Measurements from ENCODE around the gene HLA-DPA1.
"Not testable (repeated sequence)": the region's sequence is repeated elsewhere in the genome, so short reads cannot be mapped to it uniquely, and the experiment has no call there.

Gene HLA-DPA1

DNA sequence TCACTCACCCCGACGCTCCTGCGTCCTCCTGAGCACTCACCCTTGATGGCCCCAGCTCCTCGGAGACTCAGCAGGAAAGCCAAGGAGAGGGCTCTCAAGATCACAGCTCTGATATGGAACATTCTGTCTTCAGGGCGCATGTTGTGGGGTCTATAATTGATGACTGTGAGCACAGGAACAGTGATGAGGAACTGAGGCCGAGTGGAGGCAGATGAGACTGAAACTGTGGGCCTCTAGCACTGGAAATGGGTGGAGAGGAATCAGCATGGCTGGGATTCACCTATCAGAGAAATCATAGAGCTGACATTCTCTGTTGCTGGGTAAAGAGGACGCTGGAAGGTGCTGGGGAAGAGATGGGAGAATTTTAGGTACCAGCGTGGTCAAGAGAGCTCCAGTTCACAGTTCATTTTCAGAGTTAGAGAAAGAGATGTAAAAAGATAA, at the start of gene HLA-DPA1:
Gene HLA-DPA1 (minus strand): TSS at position 219 of the 441 bp plus-strand sequence.
- DNase-seq = no peak

DNA sequence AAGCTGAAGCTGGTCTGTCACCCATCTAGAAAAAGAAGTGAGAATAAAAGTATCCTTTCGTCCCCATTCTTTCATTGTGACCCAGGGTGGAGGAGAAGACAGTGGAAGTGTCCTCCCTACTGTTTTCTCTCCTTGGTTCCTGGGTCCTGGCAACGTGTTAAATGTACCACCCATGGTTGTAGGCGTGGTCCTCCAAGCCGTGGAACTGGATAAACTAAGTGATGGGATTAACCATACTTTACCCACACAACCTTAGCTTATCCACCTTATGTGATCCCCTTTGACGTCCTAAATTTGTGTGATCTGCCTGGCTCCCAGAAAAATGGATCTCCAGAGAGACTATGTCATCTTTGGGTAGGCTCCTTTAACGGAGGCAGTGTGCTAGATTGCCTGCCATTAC, 49.7 kb upstream of the HLA-DPA1 start:
- DNase-seq = no peak

- DNase-seq = no peak
These were observed 46.6 kb upstream of the HLA-DPA1 start for GRCh38 chr6:33120001-33120400.

DNA sequence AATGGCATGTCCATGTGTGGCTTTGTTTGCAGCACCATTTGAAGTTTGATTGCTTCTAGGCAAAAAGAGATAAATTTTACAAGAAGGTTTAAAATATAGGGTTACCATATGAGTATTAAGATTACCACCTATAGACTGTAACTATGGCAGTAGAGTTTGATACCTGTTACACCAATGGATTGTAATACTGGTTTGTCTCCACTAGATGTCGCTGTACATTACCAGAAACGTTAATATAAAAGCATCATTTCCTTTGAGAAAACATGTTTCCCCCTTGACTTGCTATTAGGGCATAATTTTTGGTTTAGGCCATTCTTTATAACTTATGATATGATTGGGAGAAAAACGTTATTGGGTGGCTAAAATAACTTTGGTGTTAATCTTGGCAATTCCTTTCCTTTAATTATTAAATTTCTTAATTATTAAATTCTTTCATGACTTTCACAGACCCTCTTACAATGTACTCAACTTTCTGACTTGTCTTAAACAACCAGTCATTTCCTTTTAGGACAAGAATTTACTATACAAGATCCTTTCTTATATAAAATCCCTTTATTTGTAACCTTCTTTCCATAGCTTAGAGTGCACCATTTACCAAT, 45.2 kb upstream of the HLA-DPA1 start:
- DNase-seq = peak; percentile 64

DNA sequence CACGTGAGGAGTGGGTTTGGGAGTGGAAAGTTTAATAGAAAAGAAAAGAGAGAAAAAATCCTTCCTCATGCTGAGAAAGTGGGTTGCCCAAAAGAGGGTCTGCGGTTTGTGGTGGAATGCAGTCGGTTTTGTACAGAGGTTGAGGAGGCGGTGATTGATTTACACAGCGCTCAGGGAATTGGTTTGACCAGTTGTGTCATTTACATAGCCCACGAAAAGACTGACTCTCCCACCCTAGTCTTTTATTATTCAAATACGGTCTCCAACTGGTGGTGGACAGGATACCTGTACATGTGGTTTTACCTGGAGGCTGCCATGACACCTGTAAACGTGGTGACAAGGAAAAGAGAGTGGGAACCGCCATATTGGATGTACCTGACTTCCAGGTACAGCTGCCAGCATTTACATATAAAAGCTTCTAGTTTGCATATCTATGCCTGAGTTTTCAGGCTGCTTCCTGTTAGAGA, 44.4 kb upstream of the HLA-DPA1 start:
- no peak for DNase-seq

- DNase-seq = no peak
These were observed 43.6 kb upstream of the HLA-DPA1 start for GRCh38 chr6:33116841-33117711.

DNA sequence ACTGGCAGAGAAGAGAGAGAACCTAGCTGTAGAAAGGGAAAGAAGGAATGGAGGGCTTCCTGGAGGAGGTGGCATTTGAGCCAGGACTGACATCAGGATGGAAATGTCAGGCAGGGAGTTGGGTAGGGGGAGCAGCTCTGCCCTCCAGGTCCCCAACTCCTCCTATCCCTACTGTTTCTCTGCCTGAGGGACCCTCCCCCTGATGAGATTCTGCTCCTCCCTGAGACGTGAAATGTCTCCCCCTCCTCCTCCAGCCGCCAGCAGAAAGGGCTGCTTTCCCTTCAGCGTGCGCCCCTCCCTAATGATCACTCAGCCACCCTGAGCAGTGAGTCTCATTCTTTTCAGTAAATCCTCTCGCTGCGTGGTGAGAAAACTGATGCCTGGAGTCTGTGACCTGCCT, 43.0 kb upstream of the HLA-DPA1 start:
- DNase-seq = no peak

- no peak for DNase-seq
These were observed 41.0 kb upstream of the HLA-DPA1 start for GRCh38 chr6:33114406-33114805.

DNA sequence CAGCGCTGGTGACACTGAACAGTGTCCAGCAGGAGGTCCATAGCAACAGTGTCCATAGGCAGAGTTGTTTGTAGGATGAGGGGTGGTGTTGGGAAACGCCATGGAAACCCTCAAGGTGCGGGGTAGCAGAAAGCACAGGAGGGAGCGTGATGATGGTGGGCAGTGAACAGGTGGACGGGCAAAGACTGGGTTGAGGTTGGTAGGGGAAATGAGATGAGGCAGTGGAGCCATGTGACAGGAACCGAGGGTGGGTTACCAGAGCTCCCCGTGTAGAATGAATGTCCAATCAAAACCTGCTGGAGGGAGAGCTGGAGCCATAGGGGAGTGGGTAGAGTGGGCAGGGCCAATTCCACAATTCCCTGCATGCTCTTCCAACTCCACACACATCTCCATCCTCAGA, 40.3 kb upstream of the HLA-DPA1 start:
- DNase-seq = no peak

DNA sequence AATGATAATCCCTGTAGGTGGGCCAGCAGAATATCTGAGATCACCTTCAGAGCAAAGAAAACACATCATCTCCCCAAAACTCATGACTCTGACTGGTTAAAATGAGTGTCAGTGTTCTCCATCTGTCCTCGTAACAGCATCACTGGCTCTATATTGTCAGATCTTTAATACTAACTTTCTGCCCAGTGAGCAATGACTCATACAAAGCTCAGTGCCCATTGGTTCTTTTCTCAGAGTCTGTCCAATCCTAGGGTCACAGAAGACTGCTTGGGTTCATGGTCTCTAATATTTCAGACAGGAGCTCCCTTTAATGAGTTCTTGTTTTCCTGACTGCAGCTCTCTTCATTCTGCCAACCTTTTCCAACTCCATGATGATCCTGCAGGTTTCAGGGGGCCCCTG, 38.7 kb upstream of the HLA-DPA1 start:
- DNase-seq = no peak

DNA sequence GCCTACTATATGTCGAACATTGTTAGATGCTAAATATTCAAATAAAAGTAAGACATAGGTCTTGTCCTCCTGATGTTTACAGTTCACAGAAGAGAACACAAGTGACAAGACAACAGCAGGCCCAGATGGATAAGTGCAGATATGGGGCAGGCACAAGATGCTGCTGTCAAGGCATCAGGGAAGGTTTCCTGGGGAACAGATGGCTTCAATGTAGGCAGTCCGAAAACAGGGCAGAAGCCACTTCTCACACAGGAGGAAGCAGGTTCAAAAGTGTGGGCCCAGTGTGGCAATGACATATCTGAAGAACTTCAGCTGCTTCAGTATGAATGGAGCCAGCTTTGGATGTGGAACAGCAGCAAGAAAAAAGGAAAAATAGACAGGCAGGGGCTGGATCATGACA, 34.9 kb upstream of the HLA-DPA1 start:
- no peak for DNase-seq

GRCh38 chr6:33107641-33108040, 34.2 kb upstream of the HLA-DPA1 start:
- DNase-seq = no peak

GRCh38 chr6:33105916-33106871, 32.7 kb upstream of the HLA-DPA1 start:
- DNase-seq = no peak

DNA sequence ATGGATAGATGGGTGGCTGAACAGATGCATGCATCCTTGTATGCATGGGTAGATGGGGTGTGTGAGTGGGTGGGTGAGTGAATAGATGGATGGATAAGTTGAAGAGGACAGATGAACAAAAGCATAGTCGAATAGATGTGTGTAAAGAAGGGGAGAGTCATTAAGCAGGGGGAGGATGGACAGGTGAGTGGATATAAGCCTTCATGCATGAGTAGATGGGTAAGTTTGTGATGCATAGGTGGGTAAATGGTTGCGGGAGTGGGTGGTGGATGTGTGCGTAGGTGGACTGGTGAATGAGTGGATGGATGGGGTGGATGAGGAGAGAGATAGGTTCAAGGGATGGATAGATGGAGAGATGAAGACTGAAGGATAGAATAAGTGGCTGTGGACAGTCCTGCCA, 31.9 kb upstream of the HLA-DPA1 start:
- DNase-seq = no peak

- no peak for DNase-seq
These were observed 31.4 kb upstream of the HLA-DPA1 start for GRCh38 chr6:33104887-33105286.

GRCh38 chr6:33103776-33104175, 30.3 kb upstream of the HLA-DPA1 start:
- no peak for DNase-seq

GRCh38 chr6:33101121-33101737, 27.8 kb upstream of the HLA-DPA1 start:
- DNase-seq = not testable (repeated sequence)

DNA sequence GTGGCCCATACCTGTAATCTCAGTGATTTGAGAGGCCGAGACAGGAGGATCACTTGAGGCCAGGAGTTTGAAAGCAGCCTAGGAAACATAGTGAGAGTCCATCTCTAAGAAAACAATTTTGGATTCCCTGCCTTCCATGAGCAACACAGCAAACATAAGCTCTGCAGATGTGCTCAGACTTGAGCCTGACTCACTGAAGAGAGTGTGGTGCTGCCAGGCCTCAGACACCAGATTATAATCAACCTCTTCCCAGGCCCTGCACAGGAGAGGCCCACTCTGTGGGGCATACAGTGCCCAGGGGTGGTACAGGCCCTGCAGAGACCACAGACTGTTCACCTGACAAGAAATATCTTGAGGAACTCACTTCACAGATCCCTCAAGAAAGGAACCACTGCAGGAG, 22.2 kb upstream of the HLA-DPA1 start:
- no peak for DNase-seq

DNA sequence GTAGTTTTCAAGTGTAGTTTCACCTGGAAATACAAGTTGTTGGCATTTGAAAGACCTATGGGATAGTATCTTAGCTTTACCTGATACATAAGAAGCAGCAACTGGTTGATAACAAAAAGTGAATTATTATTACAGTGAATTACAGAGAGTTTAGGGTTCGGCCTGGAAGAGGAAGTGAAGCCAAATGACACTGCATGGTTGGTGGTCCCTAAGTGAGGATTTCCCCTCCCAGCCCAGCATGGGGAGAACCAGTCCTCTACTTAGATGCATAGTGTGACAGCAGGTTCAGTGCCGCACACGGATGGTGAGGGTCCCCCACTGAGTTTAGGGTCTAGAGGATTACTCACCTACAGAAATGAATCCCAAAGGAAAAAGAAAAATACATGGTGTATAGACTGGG, 20.4 kb upstream of the HLA-DPA1 start:
- DNase-seq = no peak

GRCh38 chr6:33092385-33092784, 18.9 kb upstream of the HLA-DPA1 start:
- no peak for DNase-seq

DNA sequence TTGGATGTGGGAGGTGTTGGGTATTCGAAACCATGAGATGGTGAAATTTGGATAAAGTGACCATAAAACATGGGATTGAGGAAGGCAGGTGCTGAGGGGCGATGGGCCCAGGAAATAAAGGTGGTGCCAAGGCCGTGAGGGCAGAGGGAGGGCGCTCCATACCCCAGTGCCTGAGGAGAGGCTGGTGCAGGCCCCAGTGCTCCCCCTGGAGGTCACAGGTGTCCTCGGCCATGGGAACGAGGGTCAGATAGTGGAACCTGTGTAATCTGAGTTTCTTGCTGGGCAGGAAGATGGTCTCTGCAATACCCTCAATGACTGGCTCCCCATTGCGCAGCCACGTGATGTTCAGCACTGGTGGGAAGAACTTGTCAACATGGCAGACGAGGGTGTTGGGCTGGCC, 18.5 kb upstream of the HLA-DPA1 start:
- no peak for DNase-seq

- DNase-seq = no peak
These were observed 15.6 kb upstream of the HLA-DPA1 start for GRCh38 chr6:33088931-33089620.
